ENCODE results near the gene MRPL53. TPM values are rescaled to one million over a fixed set of nuclear protein-coding genes. Genes with fewer than 3 reads are reported as not detected.
"Not testable (repeated sequence)": the region's sequence is repeated elsewhere in the genome, so short reads cannot be mapped to it uniquely, and the experiment has no call there.

MRPL53 gene
- polyA plus RNA-seq, 1 experiment, result 25.9 TPM

DNA sequence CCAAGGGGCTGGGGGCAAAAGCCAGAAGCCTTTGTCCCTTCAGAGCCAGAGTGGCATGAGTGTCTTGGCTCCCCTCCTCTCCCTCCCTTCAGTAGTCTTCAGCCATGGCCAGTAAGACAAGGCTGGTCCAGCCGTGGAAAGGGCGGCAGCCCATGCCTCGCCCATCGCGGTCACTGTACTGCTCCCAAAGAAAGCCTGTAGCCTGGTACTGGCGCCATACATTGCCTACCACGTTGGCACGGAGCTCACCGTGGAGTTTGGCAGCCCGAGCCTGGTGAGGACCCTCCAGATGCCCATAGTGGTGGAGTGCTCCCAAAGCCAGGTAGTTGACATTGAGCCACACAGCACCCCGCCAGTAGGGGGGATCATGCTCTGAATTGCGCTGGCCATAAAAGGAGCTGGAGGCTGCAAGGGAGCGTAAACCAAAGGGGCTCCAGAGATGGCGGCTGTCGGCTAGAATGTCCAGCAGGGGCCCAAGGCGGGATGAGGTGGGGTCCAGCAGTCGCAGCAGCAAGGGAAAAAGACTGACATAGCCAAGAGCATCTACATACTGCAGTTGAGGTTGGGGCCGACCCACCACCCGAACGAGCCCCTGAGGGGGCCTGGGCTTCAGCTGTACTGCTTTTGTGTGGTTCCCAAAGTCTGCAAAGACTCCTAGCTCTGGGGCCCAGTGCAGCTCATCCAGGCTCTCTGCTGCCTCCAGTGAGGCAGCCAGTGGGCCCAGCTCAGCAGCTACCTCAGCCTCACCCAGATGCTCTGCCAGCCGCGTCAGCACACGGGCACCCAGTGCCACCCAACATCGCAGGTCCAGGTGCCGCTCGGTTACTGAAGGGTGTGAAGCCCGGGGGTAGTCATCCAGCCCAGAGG, 11.1 kb downstream of the MRPL53 start:
- no peak overlapping the region for H3K27ac ChIP-seq (ENCODE audit: low read depth, low read length)
- CTCF ChIA-PET, result interaction anchor here (1.2 kb wide), 1 partner anchor 161 kb away, joined by 14 read pairs; no protein-coding TSS in a partner anchor
- POLR2A ChIA-PET, result interaction anchor here (0.6 kb wide), 1 partner anchor 28 kb away, joined by 6 read pairs; no protein-coding TSS in a partner anchor
- TF ChIP-seq, protein P1, sequence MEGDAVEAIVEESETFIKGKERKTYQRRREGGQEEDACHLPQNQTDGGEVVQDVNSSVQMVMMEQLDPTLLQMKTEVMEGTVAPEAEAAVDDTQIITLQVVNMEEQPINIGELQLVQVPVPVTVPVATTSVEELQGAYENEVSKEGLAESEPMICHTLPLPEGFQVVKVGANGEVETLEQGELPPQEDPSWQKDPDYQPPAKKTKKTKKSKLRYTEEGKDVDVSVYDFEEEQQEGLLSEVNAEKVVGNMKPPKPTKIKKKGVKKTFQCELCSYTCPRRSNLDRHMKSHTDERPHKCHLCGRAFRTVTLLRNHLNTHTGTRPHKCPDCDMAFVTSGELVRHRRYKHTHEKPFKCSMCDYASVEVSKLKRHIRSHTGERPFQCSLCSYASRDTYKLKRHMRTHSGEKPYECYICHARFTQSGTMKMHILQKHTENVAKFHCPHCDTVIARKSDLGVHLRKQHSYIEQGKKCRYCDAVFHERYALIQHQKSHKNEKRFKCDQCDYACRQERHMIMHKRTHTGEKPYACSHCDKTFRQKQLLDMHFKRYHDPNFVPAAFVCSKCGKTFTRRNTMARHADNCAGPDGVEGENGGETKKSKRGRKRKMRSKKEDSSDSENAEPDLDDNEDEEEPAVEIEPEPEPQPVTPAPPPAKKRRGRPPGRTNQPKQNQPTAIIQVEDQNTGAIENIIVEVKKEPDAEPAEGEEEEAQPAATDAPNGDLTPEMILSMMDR (IDR thresholded peaks at IDR 0.05; ENCODE audit: low read depth, low read length), result peak; percentile 28
- DNase-seq (ENCODE audit: low read depth, low spot score), result no peak
- no peak overlapping the region for H3K4me3 ChIP-seq (ENCODE audit: low read depth, low read length)
- H3K9me3 ChIP-seq (ENCODE audit: control insufficient read depth, insufficient read depth, low read length), result no peaks in the 10 kb centered on the region; the same call in 1 of the 2 replicates
- H3K27me3 ChIP-seq (ENCODE audit: control insufficient read depth, insufficient read depth, low read length), result no peaks in the 10 kb centered on the region

- DNase-seq (ENCODE audit: low read depth, low spot score); POLR2A ChIA-PET: not testable (repeated sequence)
- CTCF ChIA-PET, result interaction anchor here (1.1 kb wide), 1 partner anchor 12 kb away, joined by 3 read pairs; the partner anchor contains the start of gene MRPL53
These were observed 12.3 kb downstream of the MRPL53 start for GRCh38 chr2:74460187-74460586.

DNA sequence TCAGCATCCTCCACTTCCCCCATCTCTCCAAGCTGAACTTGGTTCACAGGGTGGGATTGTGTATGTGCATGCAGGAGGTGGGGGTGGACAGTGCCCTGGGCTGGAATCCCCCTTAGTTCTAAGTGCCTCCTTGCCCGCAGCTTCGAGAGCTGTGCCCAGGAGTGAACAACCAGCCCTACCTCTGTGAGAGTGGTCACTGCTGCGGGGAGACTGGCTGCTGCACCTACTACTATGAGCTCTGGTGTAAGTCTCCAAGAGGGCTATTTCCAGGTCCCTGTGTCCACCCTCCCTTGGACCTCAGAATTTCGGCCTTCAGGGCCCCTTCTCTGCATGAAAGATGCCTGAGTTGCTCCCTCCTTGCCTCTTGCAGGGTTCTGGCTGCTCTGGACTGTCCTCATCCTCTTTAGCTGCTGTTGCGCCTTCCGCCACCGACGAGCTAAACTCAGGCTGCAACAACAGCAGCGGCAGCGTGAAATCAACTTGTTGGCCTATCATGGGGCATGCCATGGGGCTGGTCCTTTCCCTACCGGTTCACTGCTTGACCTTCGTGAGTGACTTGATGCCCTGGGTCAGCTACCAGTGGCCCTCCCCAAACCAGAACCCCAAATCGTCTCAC, 12.9 kb downstream of the MRPL53 start:
- DNase-seq (ENCODE audit: low read depth, low spot score); H3K9me3 ChIP-seq (ENCODE audit: control insufficient read depth, insufficient read depth, low read length); H3K27me3 ChIP-seq (ENCODE audit: control insufficient read depth, insufficient read depth, low read length); H3K27ac ChIP-seq (ENCODE audit: low read depth, low read length): not testable (repeated sequence)
- peak overlapping the region; percentile 68 for H3K4me3 ChIP-seq (ENCODE audit: low read depth, low read length)
- ChIA-PET CTCF (interaction anchor here (1.1 to 2.7 kb wide), 4 partner anchors 13 to 129 kb away, joined by 3 to 6 read pairs (median 4); partner anchors contain the start of genes CCDC142, MRPL53 and TTC31), POLR2A (interaction anchor here (2.2 kb wide), 1 partner anchor 12 kb away, joined by 13 read pairs; the partner anchor contains the start of gene MRPL53)

More at GRCh38 chr2:74460187-74460586, 12.3 kb downstream of the MRPL53 start:
- peak overlapping the region; percentile 11 for H3K27ac ChIP-seq (ENCODE audit: low read depth, low read length)
- not testable (repeated sequence) for H3K9me3 ChIP-seq (ENCODE audit: control insufficient read depth, insufficient read depth, low read length); H3K4me3 ChIP-seq (ENCODE audit: low read depth, low read length); H3K27me3 ChIP-seq (ENCODE audit: control insufficient read depth, insufficient read depth, low read length)

GRCh38 chr2:74458938-74459363, 13.5 kb downstream of the MRPL53 start:
- TF ChIP-seq, protein P1 (IDR thresholded peaks at IDR 0.05; ENCODE audit: low read depth, low read length), result no peak
- H3K9me3 ChIP-seq (ENCODE audit: control insufficient read depth, insufficient read depth, low read length), result no peaks in the 10 kb centered on the region; the same call in 1 of the 2 replicates
- no peaks in the 10 kb centered on the region for H3K27me3 ChIP-seq (ENCODE audit: control insufficient read depth, insufficient read depth, low read length)
- no peak for DNase-seq (ENCODE audit: low read depth, low spot score)
- H3K4me3 ChIP-seq (ENCODE audit: low read depth, low read length), result peak overlapping the region; percentile 68
- ChIA-PET CTCF (interaction anchor here (1.4 to 2.7 kb wide), 5 partner anchors 24 to 129 kb away, joined by 3 to 6 read pairs (median 4); partner anchors contain the start of genes CCDC142 and TTC31), POLR2A (interaction anchor here (0.6 to 2.2 kb wide), 4 partner anchors 13 to 72 kb away, joined by 3 to 13 read pairs (median 6); partner anchors contain the start of genes AUP1, HTRA2 and MRPL53)
- peak overlapping the region; percentile 49 for H3K27ac ChIP-seq (ENCODE audit: low read depth, low read length)

DNA sequence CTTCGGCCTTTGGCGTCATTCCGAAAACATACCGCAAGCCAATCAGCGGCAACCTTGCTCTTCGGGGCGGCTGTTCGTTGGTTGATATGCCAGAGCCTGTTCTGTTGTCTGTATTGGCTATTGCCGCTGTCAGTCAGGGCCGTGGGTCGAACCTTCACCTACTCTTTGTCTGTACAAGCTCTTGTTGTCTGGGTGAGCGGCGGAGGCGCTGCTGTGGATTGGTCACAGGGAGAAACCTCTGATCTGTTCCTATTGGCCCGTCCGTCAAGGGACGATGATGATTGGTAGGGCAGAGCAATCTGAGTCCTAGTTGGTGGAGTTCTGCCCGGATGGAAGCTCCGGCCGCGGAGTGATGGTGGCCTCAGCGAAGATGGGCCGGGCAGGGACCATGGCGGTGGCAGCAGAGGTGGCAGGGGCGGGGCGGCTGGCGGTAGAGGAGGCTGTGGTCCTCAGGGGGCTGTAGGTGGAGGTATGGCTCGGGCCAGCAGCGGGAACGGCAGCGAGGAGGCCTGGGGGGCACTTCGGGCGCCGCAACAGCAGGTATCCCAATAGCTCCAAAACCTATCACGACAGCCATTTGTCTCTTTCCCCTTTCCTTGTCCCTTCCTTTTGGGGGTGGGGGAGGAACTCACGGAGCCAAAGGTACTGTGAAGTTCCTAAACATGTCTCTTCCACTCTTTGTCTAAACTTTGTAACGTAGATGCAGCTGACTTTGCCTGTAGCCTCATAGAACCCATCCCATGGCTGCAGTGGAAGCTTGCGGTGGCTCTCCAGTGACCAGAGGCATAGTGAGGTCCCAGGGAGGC, 14.1 kb downstream of the MRPL53 start, which contains the start of gene WBP1:
Gene WBP1 (plus strand): TSS at position 307 of the 806 bp plus-strand sequence. CDS start 165 bp downstream, at position 472.
- Histone ChIP-seq H3K9me3 (ENCODE audit: control insufficient read depth, insufficient read depth, low read length) (no peaks in the 10 kb centered on the region; the same call in 1 of the 2 replicates), H3K27me3 (ENCODE audit: control insufficient read depth, insufficient read depth, low read length) (no peaks in the 10 kb centered on the region), H3K27ac (ENCODE audit: low read depth, low read length) (peak within 1 kb of the TSS; percentile 92), H3K4me3 (ENCODE audit: low read depth, low read length) (peak within 1 kb of the TSS; percentile 68)
- DNase-seq (ENCODE audit: low read depth, low spot score), result peak; percentile 100
- TF ChIP-seq, protein P1 (IDR thresholded peaks at IDR 0.05; ENCODE audit: low read depth, low read length), result no peak
- ChIA-PET CTCF (interaction anchor here (1.4 to 2.7 kb wide), 5 partner anchors 25 to 130 kb away, joined by 3 to 6 read pairs (median 4); partner anchors contain the start of genes CCDC142 and TTC31), POLR2A (interaction anchor here (0.6 to 2.2 kb wide), 11 partner anchors 9 to 119 kb away, joined by 3 to 13 read pairs (median 3); partner anchors contain the start of genes AUP1, C2orf81, HTRA2 and MRPL53)

All from AG04450 (cell line).